H9 (cell line): ENCODE results near the gene BTRC. TPM values are rescaled to one million over a fixed set of nuclear protein-coding genes. Genes with fewer than 3 reads are reported as not detected.

Experiments
- DNase-seq: peaks from one replicate; pipeline ENCODE4 v3.0.0-alpha.2; 2017
- H2AFZ ChIP-seq: one replicate; pipeline ENCODE4 v1.6.1; 2013; ENCODE audit warnings: mild to moderate bottlenecking, low read length, control low read depth, moderate library complexity
- H2AK5ac ChIP-seq: 2 replicates; pipeline ENCODE4 v1.6.1; 2013; ENCODE audit warnings: low read length, control low read depth, mixed read lengths; ENCODE audit not compliant: insufficient read length
- H2BK120ac ChIP-seq: one replicate; pipeline ENCODE4 v1.6.1; 2013; ENCODE audit warnings: low read depth, mild to moderate bottlenecking, low read length, control low read depth, inconsistent platforms; ENCODE audit not compliant: poor library complexity, severe bottlenecking
- H2BK12ac ChIP-seq: 2 replicates; pipeline ENCODE4 v1.6.1; 2013; ENCODE audit warnings: low read length, control low read depth, mixed read lengths, low read depth; ENCODE audit not compliant: insufficient read length
- H2BK15ac ChIP-seq: 2 replicates; pipeline ENCODE4 v1.6.1; 2013; ENCODE audit warnings: low read depth, low read length, control low read depth
- H2BK20ac ChIP-seq: one replicate; pipeline ENCODE4 v1.6.1; 2013; ENCODE audit warnings: low read depth, mild to moderate bottlenecking, low read length, control low read depth, inconsistent platforms; ENCODE audit not compliant: poor library complexity, severe bottlenecking
- H2BK5ac ChIP-seq: 2 replicates; pipeline ENCODE4 v1.6.1; 2013; ENCODE audit warnings: low read length, control low read depth, mixed read lengths; ENCODE audit not compliant: insufficient read length
- H3K14ac ChIP-seq: 2 replicates; pipeline ENCODE4 v1.6.1; 2013; ENCODE audit warnings: low read length, control low read depth; ENCODE audit not compliant: insufficient read depth
- H3K18ac ChIP-seq: 2 replicates; pipeline ENCODE4 v1.6.1; 2013; ENCODE audit warnings: low read depth, mild to moderate bottlenecking, mixed read lengths, low read length, control low read depth; ENCODE audit not compliant: insufficient read length
- H3K23ac ChIP-seq: 2 replicates; pipeline ENCODE4 v1.6.1; 2013; ENCODE audit warnings: low read length, control low read depth, mixed read lengths, low read depth; ENCODE audit not compliant: insufficient read length
- H3K23me2 ChIP-seq: 2 replicates; pipeline ENCODE4 v1.6.1; 2013; ENCODE audit warnings: low read depth, mild to moderate bottlenecking, mixed read lengths, low read length, control low read depth; ENCODE audit not compliant: insufficient read length, poor library complexity, severe bottlenecking
- H3K27ac ChIP-seq: 2 replicates; pipeline ENCODE4 v1.5.1; 2013; ENCODE audit warnings: low read length, control low read depth, mixed read lengths, low read depth; ENCODE audit not compliant: insufficient read length
- H3K27me3 ChIP-seq: 2 replicates; pipeline ENCODE4 v1.6.1; 2013; ENCODE audit warnings: low read length, control low read depth, inconsistent platforms; ENCODE audit not compliant: insufficient read depth
- H3K4ac ChIP-seq: 2 replicates; pipeline ENCODE4 v1.6.1; 2013; ENCODE audit warnings: low read depth, mild to moderate bottlenecking, control low read depth, inconsistent platforms, low read length, moderate library complexity
- H3K4me1 ChIP-seq: 2 replicates; pipeline ENCODE4 v1.6.1; 2013; ENCODE audit warnings: low read length, control low read depth, inconsistent platforms; ENCODE audit not compliant: insufficient read depth
- H3K4me2 ChIP-seq: 2 replicates; pipeline ENCODE4 v1.6.1; 2013; ENCODE audit warnings: low read length, control low read depth, mixed read lengths; ENCODE audit not compliant: insufficient read length, insufficient read depth
- H3K56ac ChIP-seq: 2 replicates; pipeline ENCODE4 v1.6.1; 2013; ENCODE audit warnings: low read depth, mild to moderate bottlenecking, mixed read lengths, low read length, control low read depth; ENCODE audit not compliant: insufficient read length
- H3K79me1 ChIP-seq: 2 replicates; pipeline ENCODE4 v1.6.1; 2013; ENCODE audit warnings: low read depth, mild to moderate bottlenecking, moderate library complexity, low read length, control low read depth, inconsistent platforms; ENCODE audit not compliant: insufficient read depth, poor library complexity, severe bottlenecking
- H3K79me2 ChIP-seq: 2 replicates; pipeline ENCODE4 v1.6.1; 2013; ENCODE audit warnings: low read length, control low read depth, inconsistent platforms; ENCODE audit not compliant: insufficient read depth
- H3K9ac ChIP-seq: 2 replicates; pipeline ENCODE4 v1.6.1; 2013; ENCODE audit warnings: low read length, control low read depth, mixed read lengths; ENCODE audit not compliant: insufficient read length; ENCODE audit errors: extremely low read depth
- H3K9me3 ChIP-seq: one replicate; pipeline ENCODE4 v1.6.1; 2013; ENCODE audit warnings: low read depth, low read length, inconsistent platforms; ENCODE audit not compliant: control insufficient read depth
- H3T11ph ChIP-seq: one replicate; pipeline ENCODE4 v1.6.1; 2013; ENCODE audit warnings: mild to moderate bottlenecking, low read length, control low read depth, inconsistent platforms
- H4K20me1 ChIP-seq: one replicate; pipeline ENCODE4 v1.6.1; 2013; ENCODE audit not compliant: control insufficient read depth, insufficient read length, insufficient read depth
- H4K5ac ChIP-seq: 2 replicates; pipeline ENCODE4 v1.6.1; 2013; ENCODE audit warnings: low read depth, mild to moderate bottlenecking, mixed read lengths, low read length, control low read depth; ENCODE audit not compliant: insufficient read length
- H4K8ac ChIP-seq: replicated peaks from 2 replicates; pipeline ENCODE4 v1.6.1; 2013; ENCODE audit warnings: low read length, control low read depth, mixed read lengths, low read depth; ENCODE audit not compliant: insufficient read length
- H4K91ac ChIP-seq: 2 replicates; pipeline ENCODE4 v1.6.1; 2013; ENCODE audit warnings: low read depth, mild to moderate bottlenecking, moderate library complexity, mixed read lengths, low read length, control low read depth; ENCODE audit not compliant: insufficient read length
- H3K27ac Mint-ChIP-seq, 3 experiments: 2 replicates in 2 of 3; 3 replicates in 1 of 3; pipeline ENCODE4 v1.8.0; 2020 to 2021; ENCODE audit warnings: mixed read lengths in 3 of 3, mild to moderate bottlenecking in 1 of 3, moderate library complexity in 1 of 3
- H3K27me3 Mint-ChIP-seq: 2 replicates; pipeline ENCODE4 v1.8.0; 2021; ENCODE audit warnings: low read depth, mild to moderate bottlenecking, moderate library complexity, mixed read lengths
- H3K36me3 Mint-ChIP-seq, 3 experiments: 2 replicates in 2 of 3; 3 replicates in 1 of 3; pipeline ENCODE4 v1.8.0; 2020 to 2021; ENCODE audit warnings: low read depth in 3 of 3, mixed read lengths in 3 of 3; ENCODE audit not compliant: insufficient read depth in 1 of 3
- H3K4me1 Mint-ChIP-seq, 2 experiments: 2 replicates each; pipeline ENCODE4 v1.8.0; 2020; ENCODE audit warnings: mixed read lengths in 2 of 2
- H3K4me3 Mint-ChIP-seq, 2 experiments: 2 replicates in 1 of 2; 3 replicates in 1 of 2; pipeline ENCODE4 v1.8.0; 2020 to 2021; ENCODE audit warnings: mild to moderate bottlenecking in 2 of 2, mixed read lengths in 2 of 2, moderate library complexity in 1 of 2
- H3K9me3 Mint-ChIP-seq, 2 experiments: 2 replicates in 1 of 2; 3 replicates in 1 of 2; pipeline ENCODE4 v1.8.0; 2020; ENCODE audit warnings: mild to moderate bottlenecking in 2 of 2, mixed read lengths in 2 of 2, moderate library complexity in 1 of 2
- WGBS: extraction: QIAGEN DNeasy Blood & Tissue Kit; methylation state at CpG from one replicate; pipeline ENCODE4 v1.1.7; 2013; ENCODE audit warnings: missing lambda C conversion rate, low lambda C conversion rate, mixed read lengths; ENCODE audit not compliant: insufficient read length; ENCODE audit errors: extremely low coverage; 5-methylcytosine and 5-hydroxymethylcytosine counted together
- total RNA-seq: library from RNA; stranded (reverse); gene quantifications from 2 replicates; pipeline ENCODE4 v1.2.1, GENCODE V29; 2021
- TF ChIP-seq, protein P1 (sequence below): fragments of 200-600 bp; sonication (generic); conservative IDR thresholded peaks from 3 replicates; pipeline ENCODE4 v1.8.0; 2021; ENCODE audit warnings: antibody characterized with exemption, mild to moderate bottlenecking

BTRC gene
- total RNA-seq, 1 experiment from 2014 or later = 24.2 TPM

- Histone ChIP-seq H3K14ac (no peak overlapping the region), H3T11ph (no peak overlapping the region), H2BK5ac (no peak overlapping the region), H3K9me3 (no peaks in the 10 kb centered on the region), H4K91ac (no peak overlapping the region), H3K79me2 (no peaks in the 10 kb centered on the region), H3K79me1 (no peaks in the 10 kb centered on the region), H3K27me3 (no peaks in the 10 kb centered on the region), H2BK20ac (no peak overlapping the region), H3K23me2 (no peaks in the 10 kb centered on the region), H4K20me1 (no peaks in the 10 kb centered on the region), H3K4me1 (no peaks in the 10 kb centered on the region), H2AK5ac (no peak overlapping the region), H3K18ac (no peak overlapping the region), H3K27ac (no peak overlapping the region), H2BK120ac (no peak overlapping the region), H3K56ac (no peak overlapping the region), H4K8ac (no peak overlapping the region), H3K23ac (no peak overlapping the region), H3K9ac (no peak overlapping the region), H2BK12ac (no peak overlapping the region), H2BK15ac (no peak overlapping the region), H3K4me2 (no peak overlapping the region), H3K4ac (no peak overlapping the region), H2AFZ (no peak overlapping the region), H4K5ac (no peak overlapping the region)
- H3K4me3 Mint-ChIP-seq = no peak overlapping the region
- H3K9me3 Mint-ChIP-seq = no peaks in the 10 kb centered on the region; a peak in 1 of 5 replicates
- H3K36me3 Mint-ChIP-seq = peaks cover 2 to 9% (median 9%) of the 10 kb centered on the region in 3 experiments; a peak in 4 of 7 replicates
- TF ChIP-seq, protein P1, sequence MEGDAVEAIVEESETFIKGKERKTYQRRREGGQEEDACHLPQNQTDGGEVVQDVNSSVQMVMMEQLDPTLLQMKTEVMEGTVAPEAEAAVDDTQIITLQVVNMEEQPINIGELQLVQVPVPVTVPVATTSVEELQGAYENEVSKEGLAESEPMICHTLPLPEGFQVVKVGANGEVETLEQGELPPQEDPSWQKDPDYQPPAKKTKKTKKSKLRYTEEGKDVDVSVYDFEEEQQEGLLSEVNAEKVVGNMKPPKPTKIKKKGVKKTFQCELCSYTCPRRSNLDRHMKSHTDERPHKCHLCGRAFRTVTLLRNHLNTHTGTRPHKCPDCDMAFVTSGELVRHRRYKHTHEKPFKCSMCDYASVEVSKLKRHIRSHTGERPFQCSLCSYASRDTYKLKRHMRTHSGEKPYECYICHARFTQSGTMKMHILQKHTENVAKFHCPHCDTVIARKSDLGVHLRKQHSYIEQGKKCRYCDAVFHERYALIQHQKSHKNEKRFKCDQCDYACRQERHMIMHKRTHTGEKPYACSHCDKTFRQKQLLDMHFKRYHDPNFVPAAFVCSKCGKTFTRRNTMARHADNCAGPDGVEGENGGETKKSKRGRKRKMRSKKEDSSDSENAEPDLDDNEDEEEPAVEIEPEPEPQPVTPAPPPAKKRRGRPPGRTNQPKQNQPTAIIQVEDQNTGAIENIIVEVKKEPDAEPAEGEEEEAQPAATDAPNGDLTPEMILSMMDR = no peak
- peaks cover 8 to 11% of the 10 kb centered on the region in 2 experiments for H3K4me1 Mint-ChIP-seq
- no peaks in the 10 kb centered on the region; the same call in 1 of the 2 replicates for H3K27me3 Mint-ChIP-seq
- DNase-seq = no peak
- no CpG with 5 or more reads among the region's 7 CpGs for WGBS
- no peak overlapping the region for H3K27ac Mint-ChIP-seq
Observed at GRCh38 chr10:101375076-101375475, 21.1 kb downstream of the BTRC start.
